Fibroblast of pulmonary artery (primary cell): Measurements from ENCODE around the gene RFX1.

Experiments
- DNase-seq: peaks from one replicate; pipeline ENCODE4 v3.0.0-alpha.2; 2010; ENCODE audit warnings: low read depth
- H3K4me3 ChIP-seq: replicated peaks from 2 replicates; pipeline ENCODE4 v1.5.1; 2011; ENCODE audit warnings: low read depth, mild to moderate bottlenecking, control low read depth, low read length, moderate library complexity
- CTCF ChIP-seq: IDR thresholded peaks from 2 replicates; pipeline ENCODE4 v1.5.1; 2011; ENCODE audit warnings: mild to moderate bottlenecking, control low read depth, low read length, inconsistent platforms; ENCODE audit errors: missing control alignments

The RFX1 gene

GRCh38 chr19:13959962-13960862 is 45.9 kb downstream of the RFX1 start:
- DNase-seq: no peak
- peak; percentile 22 for TF ChIP-seq CTCF
- no peak overlapping the region for H3K4me3 ChIP-seq

- no peak for DNase-seq
- no peak overlapping the region for H3K4me3 ChIP-seq
- no peak for TF ChIP-seq CTCF
These were observed 46.8 kb downstream of the RFX1 start for GRCh38 chr19:13959141-13959961.

DNA sequence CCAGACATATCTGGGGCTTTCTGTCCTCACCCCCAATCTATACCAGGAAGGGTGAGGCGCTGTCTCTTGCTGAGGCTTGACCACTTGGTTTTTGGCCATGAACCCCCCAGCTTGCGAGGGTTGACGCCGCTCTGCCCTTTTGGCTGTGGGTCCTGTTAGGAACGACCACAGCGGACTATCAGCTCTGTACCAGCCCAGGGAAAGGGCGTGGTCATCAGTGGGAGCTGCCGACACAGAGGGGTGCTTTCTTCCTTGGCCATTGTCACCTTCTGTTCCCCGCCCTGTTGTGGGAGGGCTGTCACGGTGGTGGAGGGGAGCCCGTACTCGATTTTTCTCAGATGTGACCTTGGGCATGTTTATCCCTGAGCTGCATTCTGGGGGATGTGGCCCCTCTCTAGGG is 48.1 kb downstream of the RFX1 start:
- no peak for TF ChIP-seq CTCF
- H3K4me3 ChIP-seq: no peak overlapping the region
- no peak for DNase-seq

- H3K4me3 ChIP-seq: no peak overlapping the region
- TF ChIP-seq CTCF: no peak
- no peak for DNase-seq
These were observed 49.1 kb downstream of the RFX1 start for GRCh38 chr19:13957051-13957450.

DNA sequence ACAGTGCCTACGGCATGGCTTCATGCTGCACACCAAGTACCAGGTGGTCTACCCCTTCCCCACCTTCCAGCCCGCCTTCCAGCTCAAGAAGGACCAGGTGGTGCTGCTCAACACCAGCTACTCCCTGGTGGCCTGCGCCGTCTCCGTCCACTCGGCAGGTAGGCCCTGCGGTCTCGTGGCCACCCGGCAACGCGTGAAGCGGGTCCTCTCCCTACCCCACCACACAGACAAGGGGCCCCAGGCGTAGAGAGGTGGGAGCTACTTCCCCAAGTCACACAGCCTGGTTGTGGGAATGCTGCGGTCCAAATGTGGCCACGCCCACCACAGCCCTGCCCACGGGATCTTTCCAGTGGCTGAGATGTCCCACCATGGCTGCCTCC is 49.8 kb downstream of the RFX1 start:
- no peak for TF ChIP-seq CTCF
- no peak overlapping the region for H3K4me3 ChIP-seq
- DNase-seq: no peak

DNA sequence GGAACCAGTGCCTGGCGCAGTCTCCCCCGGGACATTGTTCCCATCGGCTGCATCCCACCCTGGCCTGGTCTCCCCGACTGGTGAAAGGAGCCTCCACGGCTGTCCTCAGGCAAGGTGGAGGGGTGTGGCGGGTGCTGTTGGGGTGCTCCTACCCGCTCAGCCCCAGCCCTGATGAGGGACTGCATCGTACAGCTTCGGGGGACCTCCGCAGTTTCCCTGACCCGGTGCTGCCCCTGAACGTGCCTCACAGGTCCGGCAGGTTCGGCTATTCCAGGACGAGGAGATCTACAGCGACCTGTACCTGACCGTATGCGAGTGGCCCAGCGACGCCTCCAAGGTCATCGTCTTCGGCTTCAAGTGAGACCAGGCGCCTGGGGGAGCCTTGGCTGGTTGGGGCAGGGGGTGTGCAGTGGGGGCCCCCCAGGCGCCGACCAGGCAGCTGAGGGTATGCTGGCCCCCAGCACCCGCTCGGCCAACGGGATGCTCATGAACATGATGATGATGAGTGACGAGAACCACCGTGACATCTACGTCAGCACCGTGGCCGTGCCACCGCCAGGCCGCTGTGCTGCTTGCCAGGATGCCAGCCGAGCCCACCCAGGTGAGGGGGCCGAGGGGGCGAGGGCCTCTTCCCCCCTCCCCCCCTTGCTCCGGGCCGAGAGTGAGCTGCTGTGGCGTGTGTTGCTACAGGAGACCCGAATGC is 50.3 kb downstream of the RFX1 start:
- no peak for TF ChIP-seq CTCF
- no peak for DNase-seq

More for the DNA sequence above, 50.3 kb downstream of the RFX1 start:
- no peak overlapping the region for H3K4me3 ChIP-seq
